ENCODE results near the gene ACKR2. TPM values are rescaled to one million over a fixed set of nuclear protein-coding genes. Genes with fewer than 3 reads are reported as not detected.

Gene ACKR2
- total RNA-seq, 1 experiment from 2014 or later: 0.76 TPM

- Histone ChIP-seq H3K27ac (ENCODE audit: low read depth, low read length) (no peak overlapping the region), H3K36me3 (ENCODE audit: control insufficient read depth in 1 of 2, insufficient read depth in 2 of 2, low read length in 2 of 2) (no peaks in the 10 kb centered on the region), H3K79me2 (ENCODE audit: insufficient read depth, low read length) (no peaks in the 10 kb centered on the region), H2AFZ (ENCODE audit: low read depth, low read length, poor library complexity, severe bottlenecking) (no peak overlapping the region), H3K4me2 (ENCODE audit: low read length) (no peak overlapping the region), H3K4me3 (replicated peaks in 1 of 2; ENCODE audit: low read depth in 1 of 2, low read length in 2 of 2) (no peak overlapping the region), H4K20me1 (ENCODE audit: insufficient read depth) (no peaks in the 10 kb centered on the region), H3K9ac (ENCODE audit: low read length) (no peak overlapping the region), H3K9me2 (ENCODE audit: insufficient read depth) (no peaks in the 10 kb centered on the region), H3K27me3 (ENCODE audit: insufficient read depth, low read length) (no peaks in the 10 kb centered on the region), H3K9me3 (ENCODE audit: control insufficient read depth in 1 of 2, insufficient read depth in 1 of 2, low read depth in 1 of 2, low read length in 2 of 2) (peaks cover 7 to 17% of the 10 kb centered on the region in 2 experiments; a peak in 3 of 4 replicates), H3K4me1 (ENCODE audit: control insufficient read depth in 1 of 2, insufficient read depth in 2 of 2, low read length in 2 of 2) (no peaks in the 10 kb centered on the region)
- POLR2A ChIA-PET: no interaction called here
- TF ChIP-seq YY1 (IDR thresholded peaks at IDR 0.05; ENCODE audit: extremely low read depth, insufficient replicate concordance, low read depth, low read length): no peak
- TF ChIP-seq CBX3 (IDR thresholded peaks at IDR 0.05; ENCODE audit: low read depth): 0 out of 2 replicates have a peak, but pooled peaks have one; percentile 37
- ATAC-seq: no peak
- CTCF ChIA-PET: no interaction called here
- DNase-seq (ENCODE audit: low read depth, low spot score): no peak
- intact Hi-C loops (cut with micrococcal nuclease): no loop called here
- RAD21 ChIA-PET (ENCODE audit: low non-redundant PET in 1 of 2, low total read pairs in 2 of 2, uncharacterized antibody in 2 of 2, unreplicated experiment in 2 of 2): no interaction called here
- no TSS peak for BruUV-seq (replicated peaks)
Observed at GRCh38 chr3:42914771-42915515, 105.7 kb downstream of the ACKR2 start.

Other genes starting within 250 kb of the ACKR2 start
- gene SEC22C, start 227.5 kb upstream of the ACKR2 start, total RNA-seq (2021; ENCODE audit: unreplicated experiment): 43.4 TPM
- 33.0 TPM for gene SS18L2, start 218.6 kb upstream of the ACKR2 start, total RNA-seq (2021; ENCODE audit: unreplicated experiment)
- gene NKTR, start 208.8 kb upstream of the ACKR2 start, total RNA-seq (2021; ENCODE audit: unreplicated experiment): 59.7 TPM
- gene ZBTB47, start 155.7 kb upstream of the ACKR2 start, total RNA-seq (2021; ENCODE audit: unreplicated experiment): 6.3 TPM
- gene KLHL40, start 123.9 kb upstream of the ACKR2 start, total RNA-seq (2021; ENCODE audit: unreplicated experiment): not detected
- 0.52 TPM for gene HHATL, start 106.6 kb upstream of the ACKR2 start, total RNA-seq (2021; ENCODE audit: unreplicated experiment)
- gene CCDC13, start 36.2 kb upstream of the ACKR2 start, total RNA-seq (2021; ENCODE audit: unreplicated experiment): 2.3 TPM
- gene HIGD1A, start 5.0 kb upstream of the ACKR2 start, total RNA-seq (2021; ENCODE audit: unreplicated experiment): 71.2 TPM
- 0.12 TPM for gene CYP8B1, start 66.4 kb downstream of the ACKR2 start, total RNA-seq (2021; ENCODE audit: unreplicated experiment)
- not detected for gene ZNF662, start 96.7 kb downstream of the ACKR2 start, total RNA-seq (2021; ENCODE audit: unreplicated experiment)
- gene GASK1A, start 169.9 kb downstream of the ACKR2 start, total RNA-seq (2021; ENCODE audit: unreplicated experiment): 1.0 TPM